ENCODE measurements around the gene BTBD7.

BTBD7 gene

GRCh38 chr14:93343266-93343665 is 10.4 kb upstream of the BTBD7 start:
- no peak for ATAC-seq
- TF ChIP-seq TOX (CRISPR knock-in tag; IDR thresholded peaks at IDR 0.05; ENCODE audit: borderline replicate concordance) (no peak), ZFP3 (CRISPR knock-in tag; IDR thresholded peaks at IDR 0.05) (no peak), TSHZ2 (CRISPR knock-in tag; IDR thresholded peaks at IDR 0.05) (no peak), ZNF8 (CRISPR knock-in tag; IDR thresholded peaks at IDR 0.05) (no peak), ARNTL (CRISPR knock-in tag; IDR thresholded peaks at IDR 0.05; ENCODE audit: borderline replicate concordance, low read depth) (no peak), PATZ1 (CRISPR knock-in tag; IDR thresholded peaks at IDR 0.05; ENCODE audit: borderline replicate concordance) (no peak)

- no peak for ATAC-seq
- TF ChIP-seq ZFP3 (CRISPR knock-in tag; IDR thresholded peaks at IDR 0.05), result no peak
- TF ChIP-seq TCF4 (CRISPR knock-in tag; IDR thresholded peaks at IDR 0.05; ENCODE audit: borderline replicate concordance), result no peak
- TF ChIP-seq TSHZ2 (CRISPR knock-in tag; IDR thresholded peaks at IDR 0.05), result no peak
- no peak for TF ChIP-seq GLIS3 (CRISPR knock-in tag; IDR thresholded peaks at IDR 0.05)
These were observed 5.0 kb upstream of the BTBD7 start for GRCh38 chr14:93337884-93338283.

GRCh38 chr14:93337143-93337753 is 4.4 kb upstream of the BTBD7 start:
- TF ChIP-seq OSR1 (CRISPR knock-in tag; IDR thresholded peaks at IDR 0.05) (no peak), TCF4 (CRISPR knock-in tag; IDR thresholded peaks at IDR 0.05; ENCODE audit: borderline replicate concordance) (no peak), CSDC2 (CRISPR knock-in tag; IDR thresholded peaks at IDR 0.05) (no peak), TOX (CRISPR knock-in tag; IDR thresholded peaks at IDR 0.05; ENCODE audit: borderline replicate concordance) (no peak), PPARA (CRISPR knock-in tag; IDR thresholded peaks at IDR 0.05; ENCODE audit: borderline replicate concordance) (no peak), ESRRG (CRISPR knock-in tag; IDR thresholded peaks at IDR 0.05) (no peak), ZFP30 (CRISPR knock-in tag; IDR thresholded peaks at IDR 0.05) (no peak), ZFP3 (CRISPR knock-in tag; IDR thresholded peaks at IDR 0.05) (no peak), TSHZ2 (CRISPR knock-in tag; IDR thresholded peaks at IDR 0.05) (no peak), CREB5 (CRISPR knock-in tag; IDR thresholded peaks at IDR 0.05; ENCODE audit: low read depth) (no peak), ISL1 (CRISPR knock-in tag; IDR thresholded peaks at IDR 0.05) (no peak), ZNF8 (CRISPR knock-in tag; IDR thresholded peaks at IDR 0.05) (no peak), CSRNP3 (CRISPR knock-in tag; IDR thresholded peaks at IDR 0.05) (no peak)
- no peak for ATAC-seq
